Endothelial cell of hepatic sinusoid (primary cell): ENCODE results near the gene ATRAID.

Source experiments
- in situ Hi-C: cut with HindIII; loops from 2 replicates; pipeline ENCODE4 v1.10.0; 2017; ENCODE audit warnings: low sequenced_read_pairs

ATRAID gene

DNA sequence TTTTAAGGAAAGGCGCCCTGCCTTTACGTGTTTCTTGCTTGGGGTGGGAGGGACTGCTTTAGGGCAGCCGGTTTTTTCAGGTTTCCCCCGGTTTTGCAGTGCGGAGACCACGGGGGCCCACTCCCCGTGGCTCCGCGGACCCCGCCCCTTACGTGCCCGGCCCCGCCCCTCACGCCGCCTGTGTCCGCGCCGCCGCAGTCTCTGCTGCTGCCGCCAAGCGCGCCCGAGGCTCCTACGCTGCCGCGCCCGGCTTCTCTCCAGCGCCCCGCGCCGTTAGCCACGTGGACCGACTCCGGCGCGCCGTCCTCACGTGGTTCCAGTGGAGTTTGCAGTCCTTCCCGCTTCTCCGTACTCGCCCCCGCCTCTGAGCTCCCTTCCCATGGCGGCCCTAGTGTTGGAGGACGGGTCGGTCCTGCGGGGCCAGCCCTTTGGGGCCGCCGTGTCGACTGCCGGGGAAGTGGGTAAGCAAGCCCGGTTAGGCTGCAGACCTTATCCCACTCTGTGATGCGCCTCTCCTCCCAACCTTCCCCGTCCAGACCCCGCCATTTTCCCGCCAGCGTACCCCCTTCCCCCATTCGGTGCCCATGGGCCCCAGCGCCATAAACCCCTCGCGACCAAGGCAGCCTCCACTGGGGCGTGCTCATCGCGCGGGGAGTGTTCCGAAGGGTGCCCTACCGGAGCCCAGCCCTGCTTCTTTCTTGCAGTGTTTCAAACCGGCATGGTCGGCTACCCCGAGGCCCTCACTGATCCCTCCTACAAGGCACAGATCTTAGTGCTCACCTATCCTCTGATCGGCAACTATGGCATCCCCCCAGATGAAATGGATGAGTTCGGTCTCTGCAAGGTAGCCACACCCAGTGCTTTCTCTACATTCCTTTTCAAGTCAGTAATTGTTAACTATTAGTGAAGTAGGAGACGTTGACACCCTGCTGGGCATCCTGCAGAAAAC lies 5.6 kb downstream of the ATRAID start, which contains the start of gene CAD:
Gene CAD (plus strand): TSS at position 197 of the 949 bp plus-strand sequence. CDS start 183 bp downstream, at position 380.
- in situ Hi-C loops: no loop called here

DNA sequence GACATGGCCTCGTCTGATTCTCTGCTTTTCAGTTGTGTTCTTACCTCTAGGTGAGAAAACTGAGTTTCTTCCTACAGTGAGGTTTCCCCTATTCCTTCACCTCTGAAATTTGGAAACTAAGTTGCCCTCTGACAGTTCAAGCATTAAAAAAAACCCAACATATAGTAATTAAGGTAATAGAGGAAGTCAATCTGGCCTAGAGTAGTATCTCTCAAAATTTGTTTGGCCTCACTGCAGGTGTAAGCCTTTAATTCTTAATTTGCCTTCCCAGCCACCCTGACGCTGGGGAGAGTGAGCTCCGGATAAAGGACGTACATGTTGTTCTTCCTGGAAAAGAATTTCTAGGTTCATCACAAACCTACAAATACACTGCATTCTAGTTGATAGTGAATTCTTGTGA lies 6.8 kb downstream of the ATRAID start:
- in situ Hi-C loops: no loop called here

DNA sequence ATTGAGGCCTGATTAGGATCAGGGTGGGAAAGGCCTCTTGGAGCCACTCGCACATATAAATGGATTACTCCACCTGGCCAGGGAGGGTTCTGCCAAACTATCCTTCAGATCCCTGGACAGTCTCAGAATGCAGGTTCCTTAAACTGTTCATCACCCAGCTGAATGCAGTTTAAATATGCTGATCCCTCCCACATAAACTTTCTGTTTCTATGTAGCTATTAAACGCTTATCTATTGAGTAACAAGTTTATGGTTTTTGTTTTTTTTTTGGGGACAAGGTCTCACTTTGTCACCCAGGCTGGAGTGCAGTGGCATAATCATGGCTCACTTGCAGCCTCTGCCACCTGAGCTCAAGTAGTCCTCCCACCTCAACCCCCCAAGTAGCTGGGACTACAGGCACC lies 7.2 kb downstream of the ATRAID start:
- in situ Hi-C loops: no loop called here

DNA sequence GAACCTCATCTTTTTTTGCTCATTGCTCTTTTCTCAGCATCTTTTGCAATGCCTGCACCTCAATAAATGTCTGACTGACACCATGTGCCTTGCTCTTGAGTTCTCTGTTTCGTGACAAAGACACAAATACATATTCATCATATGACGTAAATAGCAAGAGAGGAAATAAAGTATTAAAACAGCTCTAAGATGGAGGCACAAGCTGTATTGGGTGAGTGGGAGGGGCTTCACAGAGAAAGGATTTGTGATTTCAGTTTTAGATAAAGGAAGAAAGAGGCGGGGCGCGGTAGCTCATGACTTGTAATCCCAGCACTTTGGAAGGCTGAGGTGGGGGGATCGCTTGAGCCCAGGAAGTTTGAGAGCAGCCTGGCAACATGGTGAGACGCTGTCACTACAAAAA lies 8.2 kb downstream of the ATRAID start:
- in situ Hi-C loops: no loop called here

DNA sequence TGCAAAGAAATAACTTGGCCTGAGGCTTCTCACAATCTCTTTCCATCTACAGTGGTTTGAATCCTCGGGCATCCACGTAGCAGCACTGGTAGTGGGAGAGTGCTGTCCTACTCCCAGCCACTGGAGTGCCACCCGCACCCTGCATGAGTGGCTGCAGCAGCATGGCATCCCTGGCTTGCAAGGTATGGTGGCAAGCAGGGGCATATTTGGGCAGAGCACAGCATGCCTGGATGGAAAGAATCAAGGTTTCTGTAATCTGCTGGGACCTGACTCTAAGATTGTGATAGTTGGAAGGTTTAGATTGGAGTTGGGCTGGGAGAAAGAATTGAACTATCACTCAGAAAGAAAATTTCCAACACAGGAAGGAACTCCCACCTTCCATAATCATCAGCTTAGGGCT lies 9.3 kb downstream of the ATRAID start:
- in situ Hi-C loops: no loop called here

DNA sequence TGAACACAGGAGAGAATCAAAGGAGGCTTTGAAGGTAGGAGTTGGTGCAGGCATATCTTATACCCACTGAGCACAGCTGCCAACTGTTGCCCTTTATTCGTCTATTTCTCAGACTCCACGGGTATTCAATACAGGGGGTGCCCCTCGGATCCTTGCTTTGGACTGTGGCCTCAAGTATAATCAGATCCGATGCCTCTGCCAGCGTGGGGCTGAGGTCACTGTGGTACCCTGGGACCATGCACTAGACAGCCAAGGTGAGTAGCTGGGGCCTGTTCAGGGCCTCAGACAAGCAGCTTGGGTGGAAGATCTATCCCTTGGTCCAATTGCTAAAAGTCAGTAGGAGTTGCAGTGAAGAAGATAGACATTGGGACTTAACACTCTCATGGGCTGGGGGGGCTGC lies 10.6 kb downstream of the ATRAID start:
- in situ Hi-C loops: no loop called here

DNA sequence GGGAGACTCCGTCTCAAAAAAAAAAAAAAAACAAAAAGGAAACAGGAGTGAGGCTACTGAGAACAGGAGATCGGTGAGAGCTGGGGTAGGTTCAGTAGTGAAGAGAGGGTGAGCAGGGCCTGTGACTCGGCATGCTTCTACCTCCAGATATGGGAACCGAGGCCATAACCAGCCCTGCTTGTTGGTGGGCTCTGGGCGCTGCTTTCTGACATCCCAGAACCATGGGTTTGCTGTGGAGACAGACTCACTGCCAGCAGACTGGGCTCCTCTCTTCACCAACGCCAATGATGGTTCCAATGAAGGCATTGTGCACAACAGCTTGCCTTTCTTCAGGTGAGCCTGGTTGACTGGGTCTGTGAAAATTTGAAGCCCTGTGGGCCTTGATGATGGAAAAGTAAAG lies 11.6 kb downstream of the ATRAID start:
- in situ Hi-C loops: no loop called here

DNA sequence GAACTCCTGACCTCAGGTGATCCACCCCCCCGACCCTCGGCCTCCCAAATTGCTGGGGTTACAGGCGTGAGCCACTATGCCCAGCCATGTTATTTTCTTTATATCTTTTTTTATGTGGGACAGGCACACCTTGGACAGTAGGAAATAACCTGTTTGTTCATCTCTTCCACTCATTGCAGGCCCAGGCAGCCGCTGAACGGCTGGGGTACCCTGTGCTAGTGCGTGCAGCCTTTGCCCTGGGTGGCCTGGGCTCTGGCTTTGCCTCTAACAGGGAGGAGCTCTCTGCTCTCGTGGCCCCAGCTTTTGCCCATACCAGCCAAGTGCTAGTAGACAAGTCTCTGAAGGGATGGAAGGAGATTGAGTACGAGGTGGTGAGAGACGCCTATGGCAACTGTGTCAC lies 13.7 kb downstream of the ATRAID start:
- in situ Hi-C loops: no loop called here

DNA sequence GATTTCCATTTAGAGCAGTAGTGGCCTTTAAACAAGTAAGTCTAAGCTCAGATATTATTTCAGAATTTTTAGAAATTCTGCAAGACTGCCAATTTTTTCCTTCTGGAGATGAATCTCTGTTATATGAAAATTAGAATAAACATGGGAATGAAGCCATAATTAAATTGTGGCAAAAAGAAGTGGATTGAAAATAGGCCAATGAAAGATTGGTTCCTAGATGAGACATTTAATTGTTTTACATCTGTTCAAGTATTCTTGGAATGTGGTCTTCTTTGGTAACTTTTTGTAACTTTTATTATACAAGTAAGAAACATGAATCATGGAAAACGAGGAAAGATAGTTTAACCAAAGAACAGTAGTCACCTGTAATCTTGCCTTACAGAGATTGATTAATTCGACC lies 15.7 kb downstream of the ATRAID start:
- in situ Hi-C loops: no loop called here

DNA sequence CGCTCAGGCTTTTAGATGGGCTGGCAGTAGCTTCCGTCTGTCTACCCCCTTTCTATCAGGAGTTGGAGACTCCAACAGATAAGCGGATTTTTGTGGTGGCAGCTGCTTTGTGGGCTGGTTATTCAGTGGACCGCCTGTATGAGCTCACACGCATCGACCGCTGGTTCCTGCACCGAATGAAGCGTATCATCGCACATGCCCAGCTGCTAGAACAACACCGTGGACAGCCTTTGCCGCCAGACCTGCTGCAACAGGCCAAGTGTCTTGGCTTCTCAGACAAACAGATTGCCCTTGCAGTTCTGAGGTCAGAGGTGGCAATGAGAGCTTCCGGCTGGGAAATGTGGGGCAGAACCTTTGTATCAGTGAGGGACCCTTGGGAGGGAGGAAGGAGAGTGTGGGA lies 20.1 kb downstream of the ATRAID start:
- in situ Hi-C loops: no loop called here

DNA sequence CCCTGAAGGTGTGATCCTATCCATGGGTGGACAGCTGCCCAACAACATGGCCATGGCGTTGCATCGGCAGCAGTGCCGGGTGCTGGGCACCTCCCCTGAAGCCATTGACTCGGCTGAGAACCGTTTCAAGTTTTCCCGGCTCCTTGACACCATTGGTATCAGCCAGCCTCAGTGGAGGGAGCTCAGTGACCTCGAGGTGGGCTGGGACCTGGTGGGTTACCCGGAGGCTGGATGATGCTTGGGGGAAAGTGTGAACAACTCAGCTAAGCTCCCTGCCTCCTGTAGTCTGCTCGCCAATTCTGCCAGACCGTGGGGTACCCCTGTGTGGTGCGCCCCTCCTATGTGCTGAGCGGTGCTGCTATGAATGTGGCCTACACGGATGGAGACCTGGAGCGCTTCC lies 21.5 kb downstream of the ATRAID start:
- in situ Hi-C loops: no loop called here

DNA sequence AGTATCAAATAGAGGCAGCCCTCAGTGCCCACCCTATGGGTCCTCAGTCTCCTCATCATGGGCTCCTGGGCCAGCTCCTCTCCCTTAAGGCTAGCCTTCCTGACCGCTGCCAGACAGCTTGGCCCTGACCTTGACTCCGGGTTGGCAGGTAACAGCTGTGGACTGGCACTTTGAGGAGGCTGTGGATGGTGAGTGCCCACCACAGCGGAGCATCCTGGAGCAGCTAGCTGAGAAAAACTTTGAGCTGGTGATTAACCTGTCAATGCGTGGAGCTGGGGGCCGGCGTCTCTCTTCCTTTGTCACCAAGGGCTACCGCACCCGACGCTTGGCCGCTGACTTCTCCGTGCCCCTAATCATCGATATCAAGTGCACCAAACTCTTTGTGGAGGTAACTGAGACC lies 24.3 kb downstream of the ATRAID start:
- in situ Hi-C loops: no loop called here

DNA sequence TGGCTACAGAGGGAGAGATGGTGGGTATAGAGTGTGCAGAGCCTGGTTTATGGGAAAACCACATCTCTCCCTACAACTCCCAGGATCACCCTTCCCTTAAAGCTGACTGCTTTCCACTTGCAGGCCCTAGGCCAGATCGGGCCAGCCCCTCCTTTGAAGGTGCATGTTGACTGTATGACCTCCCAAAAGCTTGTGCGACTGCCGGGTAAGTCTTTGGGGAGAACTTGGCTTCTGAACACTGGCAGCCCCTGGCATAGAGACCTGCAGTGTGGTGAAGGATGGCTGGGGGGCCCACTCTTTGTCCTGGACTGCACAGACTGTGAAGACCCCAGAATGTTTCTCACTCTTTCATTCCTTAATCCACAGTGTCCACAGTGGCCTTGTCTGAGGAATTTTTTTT lies 24.8 kb downstream of the ATRAID start:
- in situ Hi-C loops: no loop called here

DNA sequence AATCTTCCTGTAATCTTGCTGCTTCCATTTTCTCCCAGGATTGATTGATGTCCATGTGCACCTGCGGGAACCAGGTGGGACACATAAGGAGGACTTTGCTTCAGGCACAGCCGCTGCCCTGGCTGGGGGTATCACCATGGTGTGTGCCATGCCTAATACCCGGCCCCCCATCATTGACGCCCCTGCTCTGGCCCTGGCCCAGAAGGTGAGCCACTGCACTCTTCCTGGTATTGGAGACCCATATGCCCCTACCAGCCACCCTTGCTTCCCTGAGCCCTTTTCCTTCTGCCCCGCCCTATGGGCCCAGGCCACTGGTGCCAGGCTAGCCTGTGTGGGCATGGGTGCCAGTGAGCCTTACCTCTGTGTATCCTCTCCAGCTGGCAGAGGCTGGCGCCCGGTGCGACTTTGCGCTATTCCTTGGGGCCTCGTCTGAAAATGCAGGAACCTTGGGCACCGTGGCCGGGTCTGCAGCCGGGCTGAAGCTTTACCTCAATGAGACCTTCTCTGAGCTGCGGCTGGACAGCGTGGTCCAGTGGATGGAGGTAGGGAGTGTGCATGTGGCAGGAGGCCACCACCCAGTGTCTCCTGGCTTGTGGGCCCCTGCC lies 25.6 kb downstream of the ATRAID start:
- in situ Hi-C loops: no loop called here

DNA sequence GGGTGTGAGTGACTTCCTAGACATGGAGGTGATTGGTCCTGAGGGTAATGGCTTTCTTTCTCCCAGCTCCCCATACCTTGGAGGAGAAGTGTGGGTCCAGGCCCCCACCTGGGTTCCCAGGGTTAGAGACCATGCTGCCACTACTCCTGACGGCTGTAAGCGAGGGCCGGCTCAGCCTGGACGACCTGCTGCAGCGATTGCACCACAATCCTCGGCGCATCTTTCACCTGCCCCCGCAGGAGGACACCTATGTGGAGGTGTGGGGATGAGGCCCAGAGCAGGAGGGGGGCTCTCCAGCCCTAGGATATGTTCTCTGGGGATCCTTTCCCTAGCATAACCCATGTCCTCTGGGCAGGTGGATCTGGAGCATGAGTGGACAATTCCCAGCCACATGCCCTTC lies 27.1 kb downstream of the ATRAID start:
- in situ Hi-C loops: no loop called here

DNA sequence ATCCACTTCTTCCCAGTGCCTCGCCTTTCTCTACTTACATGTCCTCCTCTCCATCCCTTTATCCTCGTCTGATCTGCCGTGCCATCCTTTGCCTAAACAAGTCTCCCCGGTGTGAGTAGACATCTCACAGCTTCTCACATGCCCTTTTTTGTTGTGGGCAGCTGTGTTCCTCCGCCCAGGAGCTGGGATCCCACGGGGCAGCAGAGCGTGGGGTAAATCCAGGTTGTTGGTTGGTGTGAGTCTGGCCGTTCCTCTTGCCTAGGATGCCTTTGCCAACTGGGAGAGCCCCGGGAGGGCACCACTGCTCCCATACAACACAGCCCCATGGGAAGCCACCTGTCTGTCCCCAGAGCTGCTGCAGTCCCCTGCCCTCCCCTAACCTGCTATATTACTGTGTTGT lies 28.6 kb downstream of the ATRAID start:
- in situ Hi-C loops: no loop called here

DNA sequence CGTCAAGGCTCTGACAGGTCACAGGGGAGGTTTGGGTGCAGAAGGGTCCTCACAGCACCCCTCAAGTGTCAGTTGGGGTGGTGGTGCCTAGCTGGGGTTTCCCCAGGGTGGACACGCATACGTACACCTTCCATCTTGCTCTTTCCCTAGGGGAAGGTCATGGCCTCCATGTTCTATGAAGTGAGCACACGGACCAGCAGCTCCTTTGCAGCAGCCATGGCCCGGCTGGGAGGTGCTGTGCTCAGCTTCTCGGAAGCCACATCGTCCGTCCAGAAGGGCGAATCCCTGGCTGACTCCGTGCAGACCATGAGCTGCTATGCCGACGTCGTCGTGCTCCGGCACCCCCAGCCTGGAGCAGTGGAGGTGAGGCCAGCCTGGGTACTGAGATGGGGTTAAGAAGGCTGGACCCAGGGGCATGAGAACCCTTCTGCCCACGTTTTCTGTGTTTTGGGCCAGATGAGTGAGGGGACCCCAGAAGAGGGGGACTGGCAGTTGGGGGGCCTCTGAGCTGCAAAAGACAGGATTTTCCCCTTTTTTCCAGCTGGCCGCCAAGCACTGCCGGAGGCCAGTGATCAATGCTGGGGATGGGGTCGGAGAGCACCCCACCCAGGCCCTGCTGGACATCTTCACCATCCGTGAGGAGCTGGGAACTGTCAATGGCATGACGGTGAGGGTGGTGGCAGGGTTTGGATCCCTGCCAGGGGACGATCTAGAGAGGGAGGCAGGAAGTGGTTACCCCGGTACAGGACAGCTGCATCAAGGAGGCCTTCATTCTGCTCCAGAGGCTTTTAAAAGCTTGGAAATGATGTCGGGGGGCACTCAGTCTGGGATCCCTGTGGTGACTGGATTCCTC lies 30.1 kb downstream of the ATRAID start:
- in situ Hi-C loops: no loop called here

DNA sequence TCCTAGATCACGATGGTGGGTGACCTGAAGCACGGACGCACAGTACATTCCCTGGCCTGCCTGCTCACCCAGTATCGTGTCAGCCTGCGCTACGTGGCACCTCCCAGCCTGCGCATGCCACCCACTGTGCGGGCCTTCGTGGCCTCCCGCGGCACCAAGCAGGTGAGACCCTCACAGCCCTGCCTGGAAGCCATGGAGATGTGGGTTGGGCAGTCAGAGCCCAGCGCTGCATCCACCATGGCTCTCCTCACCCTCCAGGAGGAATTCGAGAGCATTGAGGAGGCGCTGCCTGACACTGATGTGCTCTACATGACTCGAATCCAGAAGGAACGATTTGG lies 30.7 kb downstream of the ATRAID start:
- in situ Hi-C loops: no loop called here

DNA sequence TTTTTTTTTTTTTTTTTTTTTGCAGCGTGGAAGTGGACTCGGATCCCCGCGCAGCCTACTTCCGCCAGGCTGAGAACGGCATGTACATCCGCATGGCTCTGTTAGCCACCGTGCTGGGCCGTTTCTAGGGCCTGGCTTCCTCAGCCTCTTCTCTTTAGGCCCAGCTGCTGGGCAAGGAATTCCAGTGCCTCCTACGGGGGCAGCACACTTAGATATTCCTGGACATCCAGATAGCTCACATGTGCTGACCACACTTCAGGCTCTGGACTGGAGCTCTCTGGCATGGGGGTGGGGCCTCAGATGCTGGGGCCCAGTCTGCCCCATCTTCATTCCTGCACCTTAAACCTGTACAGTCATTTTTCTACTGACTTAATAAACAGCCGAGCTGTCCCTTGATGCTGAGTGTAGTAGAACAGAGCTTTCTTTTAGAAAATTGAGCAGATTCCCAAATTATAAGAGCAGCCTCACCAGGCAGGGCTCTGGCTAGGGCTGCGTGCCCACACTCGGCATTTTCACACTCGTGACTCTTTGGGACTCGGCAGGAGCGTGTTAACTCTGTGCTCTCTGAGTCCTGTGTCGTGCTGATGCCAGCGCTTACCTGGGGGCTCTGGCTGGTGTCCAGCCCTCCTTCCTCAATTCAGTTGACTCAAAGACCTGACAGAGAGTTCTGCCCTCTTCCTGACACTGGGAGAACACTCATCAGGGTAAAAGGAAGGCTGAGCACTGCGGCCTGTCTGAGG lies 31.7 kb downstream of the ATRAID start:
- in situ Hi-C loops: no loop called here

DNA sequence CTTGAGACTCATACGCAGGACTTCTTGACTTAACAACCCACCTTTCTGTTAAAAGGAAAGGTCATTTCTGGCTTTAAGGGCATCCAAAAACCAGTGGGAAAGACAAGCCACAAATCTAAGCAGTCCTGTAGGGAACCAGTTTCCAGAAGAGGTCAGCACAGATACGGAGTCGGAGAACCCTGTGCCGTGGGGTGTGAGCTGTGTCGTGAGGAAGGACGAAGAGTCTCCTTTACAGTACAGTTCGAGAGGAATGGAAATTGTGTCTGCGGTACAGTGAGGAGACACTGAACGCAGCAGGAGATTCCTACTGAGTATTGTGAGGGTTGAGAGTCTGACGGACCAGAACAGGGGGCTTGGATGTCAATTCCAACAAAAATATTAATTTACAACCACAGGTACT lies 33.3 kb downstream of the ATRAID start:
- in situ Hi-C loops: loop anchor here (5.0 kb wide), 1 partner anchor 78 kb away; no protein-coding TSS in a partner anchor

DNA sequence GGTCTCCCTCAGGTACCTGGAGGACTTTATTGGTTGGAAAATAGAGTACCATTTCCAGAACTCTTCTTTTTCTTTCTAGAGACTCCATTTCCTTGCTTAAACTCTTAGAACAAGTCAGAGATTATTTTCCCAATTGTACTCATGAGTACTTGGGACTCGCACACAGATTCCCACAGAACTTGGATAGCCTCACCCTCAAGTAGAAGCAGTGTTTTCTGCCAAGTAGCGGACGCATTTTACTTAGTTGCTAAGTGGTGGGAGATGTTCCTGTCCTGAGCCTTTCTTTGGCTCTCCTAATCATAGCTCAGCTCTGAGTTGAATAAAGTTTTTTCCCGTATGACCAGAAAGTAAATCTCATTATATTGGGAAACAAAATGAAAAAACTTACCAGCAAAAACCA lies 33.8 kb downstream of the ATRAID start:
- in situ Hi-C loops: loop anchor here (5.0 kb wide), 1 partner anchor 78 kb away; no protein-coding TSS in a partner anchor
